Ishikawa (cell line): ENCODE data around the gene MAGI1.

Experiments used
- CEBPB ChIP-seq: IDR thresholded peaks from 2 replicates; pipeline ENCODE4 v1.6.1; 2012
- CREB1 ChIP-seq: IDR thresholded peaks from 2 replicates; pipeline ENCODE4 v1.6.1; 2012; ENCODE audit warnings: low read depth
- EGR1 ChIP-seq: IDR thresholded peaks from 2 replicates; pipeline ENCODE4 v1.6.1; 2012
- EP300 ChIP-seq: IDR thresholded peaks from 2 replicates; pipeline ENCODE4 v1.6.1; 2012; ENCODE audit warnings: borderline replicate concordance
- FOXM1 ChIP-seq: IDR thresholded peaks from 2 replicates; pipeline ENCODE4 v1.6.1; 2012; ENCODE audit warnings: low read depth, borderline replicate concordance
- NFIC ChIP-seq: IDR thresholded peaks from 2 replicates; pipeline ENCODE4 v1.6.1; 2012
- RAD21 ChIP-seq: IDR thresholded peaks from 2 replicates; pipeline ENCODE4 v1.6.1; 2012; ENCODE audit warnings: low read depth
- REST ChIP-seq: IDR thresholded peaks from 2 replicates; pipeline ENCODE4 v1.6.1; 2012; ENCODE audit warnings: low read depth, mild to moderate bottlenecking
- TAF1 ChIP-seq: IDR thresholded peaks from 2 replicates; pipeline ENCODE4 v1.6.1; 2012; ENCODE audit warnings: low read depth, mild to moderate bottlenecking
- TCF12 ChIP-seq: IDR thresholded peaks from 2 replicates; pipeline ENCODE4 v1.6.1; 2012; ENCODE audit warnings: low read depth
- YY1 ChIP-seq: IDR thresholded peaks from 2 replicates; pipeline ENCODE4 v1.6.1; 2012; ENCODE audit warnings: low read depth
- ZBTB7A ChIP-seq: IDR thresholded peaks from 2 replicates; pipeline ENCODE4 v1.6.1; 2012; ENCODE audit warnings: low read depth
- TF ChIP-seq, protein P1 (sequence below): IDR thresholded peaks from 2 replicates; pipeline ENCODE4 v1.6.1; 2012

DNA sequence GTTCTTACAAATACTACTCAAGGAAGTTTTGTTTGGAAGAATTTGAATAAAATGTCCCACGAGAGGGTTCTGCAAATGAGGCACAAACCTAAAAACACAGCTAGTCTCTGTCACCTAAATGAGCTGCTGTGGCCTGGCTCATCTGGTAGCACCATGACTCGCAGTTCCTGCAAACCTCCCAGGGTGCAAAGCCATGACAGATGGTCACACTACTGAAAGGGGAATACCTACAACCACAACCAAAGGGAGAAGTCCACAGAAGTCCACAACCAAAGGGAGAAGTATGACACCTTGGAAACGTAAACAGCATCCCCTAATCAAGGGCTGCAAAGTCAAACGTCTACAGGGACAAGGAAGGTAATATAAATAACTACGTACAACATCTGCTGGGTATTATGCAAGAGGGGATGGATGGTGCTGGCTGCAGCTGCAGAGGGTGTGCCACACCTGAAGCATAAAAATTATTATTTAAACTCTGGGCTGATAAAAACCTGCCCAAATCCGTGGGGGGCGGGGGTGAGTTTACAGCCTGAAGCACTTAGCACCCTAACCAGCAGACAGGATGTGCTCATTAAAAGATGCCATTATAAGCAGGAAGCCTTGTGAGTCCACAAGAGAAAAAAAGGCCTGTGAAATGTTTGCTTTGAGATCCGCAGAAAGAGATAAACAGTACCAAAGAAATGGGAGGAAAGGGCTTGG lies 184.0 kb downstream of the MAGI1 start:
- TF ChIP-seq CEBPB: no peak
- TF ChIP-seq YY1: no peak
- TF ChIP-seq RAD21: no peak
- TF ChIP-seq ZBTB7A: no peak
- TF ChIP-seq TAF1: no peak
- TF ChIP-seq CREB1: no peak
- no peak for TF ChIP-seq TCF12
- TF ChIP-seq EGR1: no peak
- TF ChIP-seq FOXM1: no peak
- no peak for TF ChIP-seq NFIC
- TF ChIP-seq REST: no peak
- TF ChIP-seq EP300: no peak
- TF ChIP-seq, protein P1, sequence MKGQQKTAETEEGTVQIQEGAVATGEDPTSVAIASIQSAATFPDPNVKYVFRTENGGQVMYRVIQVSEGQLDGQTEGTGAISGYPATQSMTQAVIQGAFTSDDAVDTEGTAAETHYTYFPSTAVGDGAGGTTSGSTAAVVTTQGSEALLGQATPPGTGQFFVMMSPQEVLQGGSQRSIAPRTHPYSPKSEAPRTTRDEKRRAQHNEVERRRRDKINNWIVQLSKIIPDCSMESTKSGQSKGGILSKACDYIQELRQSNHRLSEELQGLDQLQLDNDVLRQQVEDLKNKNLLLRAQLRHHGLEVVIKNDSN: no peak
